Measurements from ENCODE around the gene ZC3H4.

Gene ZC3H4

DNA sequence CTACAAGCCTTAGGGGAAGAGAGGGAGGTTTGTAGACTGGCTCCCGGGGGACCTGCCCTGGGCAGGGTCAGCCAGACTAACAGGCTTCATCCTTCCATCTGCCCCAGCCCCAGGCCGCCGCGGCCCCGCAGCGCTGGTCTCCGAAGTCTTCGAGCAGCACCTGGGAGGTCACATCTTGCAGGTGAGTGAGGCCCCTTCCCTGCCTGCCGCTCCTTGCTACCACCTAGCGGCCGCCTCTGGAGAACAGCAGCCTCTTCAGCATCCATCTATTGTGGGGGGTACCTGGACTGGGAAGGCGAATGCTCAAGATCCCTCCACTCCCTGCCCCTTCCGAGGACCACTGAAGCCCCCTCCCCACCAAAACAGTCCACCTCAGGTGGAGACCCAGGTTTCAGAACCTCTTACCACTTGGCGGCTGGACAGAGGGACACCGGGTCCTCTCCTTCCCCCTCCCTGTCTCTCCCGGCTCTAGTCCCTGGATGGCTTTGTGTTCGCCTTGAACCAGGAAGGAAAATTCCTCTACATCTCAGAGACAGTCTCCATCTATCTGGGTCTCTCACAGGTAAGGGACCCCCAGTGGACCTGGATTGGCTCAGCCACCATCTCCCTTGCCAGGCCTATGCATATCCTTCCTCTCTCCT lies 81.3 kb downstream of the ZC3H4 start:
- Histone ChIP-seq H3K27me3 (ENCODE audit: insufficient read depth, low read length) (no peaks in the 10 kb centered on the region), H3K36me3 (ENCODE audit: insufficient read depth, low read length) (no peaks in the 10 kb centered on the region), H3K4me3 (ENCODE audit: low read depth, low read length) (no peak overlapping the region), H2AFZ (ENCODE audit: low read length, unreplicated experiment) (no peak overlapping the region), H3K4me1 (ENCODE audit: control insufficient read depth, insufficient read depth, low read length, unreplicated experiment) (peaks cover 11% of the 10 kb centered on the region), H3K79me2 (ENCODE audit: control insufficient read depth, insufficient read depth, low read length, unreplicated experiment) (no peaks in the 10 kb centered on the region), H3K27ac (ENCODE audit: low read depth, low read length) (no peak overlapping the region)

DNA sequence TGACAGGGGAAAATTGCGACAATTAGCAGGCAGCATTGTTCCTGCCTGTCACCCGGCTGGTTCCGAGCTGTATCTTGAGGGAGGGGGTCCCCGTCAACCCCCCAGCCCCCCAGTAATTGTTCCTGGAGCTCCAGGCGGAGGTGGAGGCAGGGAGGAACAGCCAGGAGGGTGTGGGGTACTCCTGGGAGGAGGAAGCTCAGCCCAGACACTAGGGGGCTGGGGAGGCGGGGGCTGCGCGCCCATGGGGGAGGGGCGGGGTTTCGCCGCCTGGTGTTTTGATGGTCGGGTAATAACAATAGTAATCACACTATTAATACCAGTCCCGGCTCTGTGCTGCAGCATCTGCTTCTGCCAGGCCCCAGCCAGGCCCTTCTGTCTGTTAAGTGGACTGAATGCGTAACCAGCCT lies 85.4 kb downstream of the ZC3H4 start:
- Histone ChIP-seq H3K27ac (ENCODE audit: low read depth, low read length) (no peak overlapping the region), H3K27me3 (ENCODE audit: insufficient read depth, low read length) (no peaks in the 10 kb centered on the region), H3K79me2 (ENCODE audit: control insufficient read depth, insufficient read depth, low read length, unreplicated experiment) (no peaks in the 10 kb centered on the region), H3K4me3 (ENCODE audit: low read depth, low read length) (no peak overlapping the region), H3K36me3 (ENCODE audit: insufficient read depth, low read length) (no peaks in the 10 kb centered on the region), H2AFZ (ENCODE audit: low read length, unreplicated experiment) (no peak overlapping the region), H3K4me1 (ENCODE audit: control insufficient read depth, insufficient read depth, low read length, unreplicated experiment) (no peaks in the 10 kb centered on the region)

DNA sequence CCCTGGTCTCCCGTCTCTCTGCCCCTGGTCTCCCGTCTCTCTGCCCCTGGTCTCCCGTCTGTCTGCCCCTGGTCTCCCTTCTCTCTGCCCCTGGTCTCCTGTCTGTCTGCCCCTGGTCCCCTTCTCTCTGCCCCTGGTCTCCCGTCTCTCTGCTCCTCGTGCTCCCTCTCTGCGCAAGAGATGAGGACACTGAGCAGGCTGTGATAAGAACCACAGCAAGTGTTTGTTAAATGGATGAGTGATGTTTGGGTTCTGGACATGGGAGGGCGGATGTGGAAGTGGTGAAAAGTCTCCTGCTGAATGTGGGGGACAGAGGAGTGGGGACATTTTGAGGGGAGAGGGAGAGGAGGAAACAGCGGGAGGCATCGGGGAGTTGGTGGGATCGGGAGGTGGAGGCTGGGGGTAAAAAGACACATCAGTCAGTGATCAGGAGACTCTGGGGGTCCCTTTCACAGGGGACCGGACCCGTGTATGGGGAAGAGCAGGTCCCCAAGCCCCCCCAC lies 85.9 kb downstream of the ZC3H4 start:
- no peaks in the 10 kb centered on the region for H3K27me3 ChIP-seq (ENCODE audit: insufficient read depth, low read length)

DNA sequence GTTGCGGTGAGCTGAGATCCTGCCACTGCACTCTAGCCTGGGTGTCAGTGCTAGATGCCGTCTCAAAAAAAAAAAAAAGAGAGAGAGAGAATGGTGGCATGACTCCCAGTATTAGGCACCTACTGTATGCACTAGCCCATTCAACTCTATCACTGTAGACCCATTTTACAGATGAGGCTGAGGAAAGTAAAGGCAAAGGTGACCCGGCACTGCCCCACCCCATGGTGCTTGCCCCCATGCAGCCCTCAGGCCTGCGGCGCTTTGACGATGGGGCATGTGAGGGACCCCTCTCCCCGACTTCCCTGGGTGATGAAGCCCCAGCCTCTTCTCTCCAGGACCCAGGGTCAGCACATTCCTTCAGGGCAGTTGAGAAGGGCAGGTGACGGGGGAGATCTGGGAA lies 86.7 kb downstream of the ZC3H4 start:
- Histone ChIP-seq H3K4me3 (ENCODE audit: low read depth, low read length) (no peak overlapping the region), H2AFZ (ENCODE audit: low read length, unreplicated experiment) (no peak overlapping the region), H3K27me3 (ENCODE audit: insufficient read depth, low read length) (no peaks in the 10 kb centered on the region), H3K27ac (ENCODE audit: low read depth, low read length) (no peak overlapping the region), H3K36me3 (ENCODE audit: insufficient read depth, low read length) (no peaks in the 10 kb centered on the region), H3K4me1 (ENCODE audit: control insufficient read depth, insufficient read depth, low read length, unreplicated experiment) (no peaks in the 10 kb centered on the region), H3K79me2 (ENCODE audit: control insufficient read depth, insufficient read depth, low read length, unreplicated experiment) (no peaks in the 10 kb centered on the region)

More for the DNA sequence above, 85.9 kb downstream of the ZC3H4 start:
- Histone ChIP-seq H3K4me3 (ENCODE audit: low read depth, low read length) (no peak overlapping the region), H2AFZ (ENCODE audit: low read length, unreplicated experiment) (no peak overlapping the region), H3K4me1 (ENCODE audit: control insufficient read depth, insufficient read depth, low read length, unreplicated experiment) (no peaks in the 10 kb centered on the region), H3K27ac (ENCODE audit: low read depth, low read length) (no peak overlapping the region), H3K79me2 (ENCODE audit: control insufficient read depth, insufficient read depth, low read length, unreplicated experiment) (no peaks in the 10 kb centered on the region), H3K36me3 (ENCODE audit: insufficient read depth, low read length) (no peaks in the 10 kb centered on the region)

DNA sequence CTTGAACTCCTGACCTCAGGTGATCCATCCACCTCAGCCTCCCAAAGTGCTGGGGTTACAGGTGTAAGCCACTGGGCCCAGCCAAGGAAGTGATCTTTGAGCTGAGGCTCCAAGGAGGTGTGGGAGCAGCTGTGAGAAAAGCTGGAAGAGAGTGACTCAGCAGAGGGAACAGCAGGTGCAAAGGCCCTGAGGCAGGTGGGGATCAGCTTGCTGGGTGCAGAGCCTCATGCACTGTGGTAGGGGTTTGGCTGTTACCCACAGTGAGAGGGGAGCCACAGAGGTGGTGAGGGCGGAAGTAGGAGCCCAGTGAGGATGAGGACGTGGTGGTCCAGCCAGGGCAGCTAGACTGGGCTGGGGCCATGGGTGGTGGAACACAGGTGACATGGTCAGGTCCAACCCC lies 87.4 kb downstream of the ZC3H4 start:
- Histone ChIP-seq H2AFZ (ENCODE audit: low read length, unreplicated experiment) (no peak overlapping the region), H3K27me3 (ENCODE audit: insufficient read depth, low read length) (no peaks in the 10 kb centered on the region), H3K27ac (ENCODE audit: low read depth, low read length) (no peak overlapping the region)

DNA sequence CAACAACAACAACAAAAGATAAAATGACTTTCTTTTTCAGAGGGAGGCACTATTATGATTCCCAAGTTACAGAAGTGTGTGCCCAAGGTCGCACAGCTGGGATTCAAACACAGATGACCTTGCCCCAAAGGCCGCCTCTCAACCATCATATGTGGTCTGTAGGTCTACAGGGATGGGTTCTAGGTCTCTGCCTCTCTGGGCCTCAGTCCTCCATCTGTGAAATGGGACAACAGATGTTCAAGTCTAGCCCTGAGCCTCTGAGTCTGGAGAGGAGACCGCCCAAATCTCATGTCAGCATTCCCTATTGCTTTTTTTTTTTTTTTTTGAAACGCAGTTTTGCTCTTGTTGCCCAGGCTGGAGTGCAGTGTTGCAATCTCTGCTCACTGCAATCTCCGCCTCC lies 89.1 kb downstream of the ZC3H4 start:
- H3K4me3 ChIP-seq (ENCODE audit: low read depth, low read length): no peak overlapping the region

More for the DNA sequence above, 87.4 kb downstream of the ZC3H4 start:
- H3K4me3 ChIP-seq (ENCODE audit: low read depth, low read length): no peak overlapping the region
- H3K4me1 ChIP-seq (ENCODE audit: control insufficient read depth, insufficient read depth, low read length, unreplicated experiment): peaks cover 3% of the 10 kb centered on the region
- H3K79me2 ChIP-seq (ENCODE audit: control insufficient read depth, insufficient read depth, low read length, unreplicated experiment): no peaks in the 10 kb centered on the region
- no peaks in the 10 kb centered on the region for H3K36me3 ChIP-seq (ENCODE audit: insufficient read depth, low read length)

DNA sequence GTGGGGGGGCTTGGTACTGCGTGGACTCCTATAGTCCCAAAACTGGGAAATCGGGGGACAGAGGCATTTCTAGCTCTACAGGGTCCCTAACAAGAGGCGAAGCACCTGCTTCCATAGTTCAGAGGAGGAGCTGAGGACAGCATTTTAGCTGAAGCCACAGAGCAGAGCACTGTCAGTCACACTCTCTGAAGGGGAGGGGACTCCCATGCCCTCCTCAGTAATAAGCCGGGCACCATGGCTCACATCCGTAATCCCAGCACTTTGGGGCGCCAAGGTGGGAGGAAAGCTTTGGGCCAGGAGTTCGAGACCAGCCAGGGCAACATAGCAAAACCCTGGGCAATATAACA lies 90.2 kb downstream of the ZC3H4 start:
- Histone ChIP-seq H2AFZ (ENCODE audit: low read length, unreplicated experiment) (no peak overlapping the region), H3K79me2 (ENCODE audit: control insufficient read depth, insufficient read depth, low read length, unreplicated experiment) (no peaks in the 10 kb centered on the region), H3K4me3 (ENCODE audit: low read depth, low read length) (no peak overlapping the region), H3K36me3 (ENCODE audit: insufficient read depth, low read length) (no peaks in the 10 kb centered on the region), H3K27me3 (ENCODE audit: insufficient read depth, low read length) (no peaks in the 10 kb centered on the region), H3K4me1 (ENCODE audit: control insufficient read depth, insufficient read depth, low read length, unreplicated experiment) (peaks cover 3% of the 10 kb centered on the region), H3K27ac (ENCODE audit: low read depth, low read length) (no peak overlapping the region)

More for the DNA sequence above, 89.1 kb downstream of the ZC3H4 start:
- Histone ChIP-seq H3K27me3 (ENCODE audit: insufficient read depth, low read length) (no peaks in the 10 kb centered on the region), H3K4me1 (ENCODE audit: control insufficient read depth, insufficient read depth, low read length, unreplicated experiment) (peaks cover 3% of the 10 kb centered on the region), H3K79me2 (ENCODE audit: control insufficient read depth, insufficient read depth, low read length, unreplicated experiment) (no peaks in the 10 kb centered on the region), H2AFZ (ENCODE audit: low read length, unreplicated experiment) (no peak overlapping the region), H3K36me3 (ENCODE audit: insufficient read depth, low read length) (no peaks in the 10 kb centered on the region), H3K27ac (ENCODE audit: low read depth, low read length) (no peak overlapping the region)

DNA sequence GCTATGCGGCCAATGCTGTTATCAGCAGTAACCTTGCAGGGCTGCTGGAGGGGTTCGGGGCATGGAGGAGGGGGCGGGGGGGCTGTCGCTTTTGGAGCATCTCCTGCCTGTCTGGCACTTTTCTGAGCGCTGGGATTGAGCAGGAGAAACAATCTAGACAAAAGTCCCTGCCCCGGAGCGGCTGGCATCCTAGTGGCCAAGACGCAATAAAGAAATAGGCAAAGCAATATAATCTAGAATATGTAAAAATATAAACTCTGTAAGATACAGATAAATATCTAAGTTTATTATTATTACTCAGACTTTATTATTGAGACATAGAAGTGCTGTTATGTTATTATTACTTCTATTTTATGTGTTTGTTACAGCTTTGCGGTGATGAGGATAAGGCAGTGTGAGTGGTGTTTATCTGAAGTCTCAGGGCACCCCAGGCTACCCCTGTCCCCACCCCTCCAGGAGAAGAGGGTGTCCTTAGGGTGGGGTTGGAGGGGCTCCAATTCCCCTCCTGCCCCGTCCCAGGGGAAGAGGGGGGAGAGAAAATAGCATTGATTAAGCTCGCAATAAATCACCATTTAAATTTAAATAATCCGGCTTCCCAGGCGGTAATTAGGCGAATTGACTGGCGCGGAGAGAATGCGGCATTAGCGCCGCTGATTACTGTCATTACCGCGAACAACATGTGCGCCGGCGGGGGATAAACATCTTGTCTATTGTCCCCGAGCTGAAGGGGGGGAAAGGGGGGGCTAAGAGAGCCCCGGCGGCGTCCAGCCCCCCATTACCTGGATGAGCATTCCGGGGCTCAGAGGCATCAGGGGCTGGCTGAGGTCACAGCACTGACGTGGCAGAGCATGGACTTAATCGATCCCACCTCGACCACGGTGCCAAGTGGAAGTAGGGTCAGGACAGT lies 90.8 kb downstream of the ZC3H4 start:
- Histone ChIP-seq H3K36me3 (ENCODE audit: insufficient read depth, low read length) (no peaks in the 10 kb centered on the region), H2AFZ (ENCODE audit: low read length, unreplicated experiment) (no peak overlapping the region), H3K79me2 (ENCODE audit: control insufficient read depth, insufficient read depth, low read length, unreplicated experiment) (no peaks in the 10 kb centered on the region), H3K4me1 (ENCODE audit: control insufficient read depth, insufficient read depth, low read length, unreplicated experiment) (peaks cover 3% of the 10 kb centered on the region), H3K27ac (ENCODE audit: low read depth, low read length) (no peak overlapping the region), H3K27me3 (ENCODE audit: insufficient read depth, low read length) (no peaks in the 10 kb centered on the region), H3K4me3 (ENCODE audit: low read depth, low read length) (no peak overlapping the region)

DNA sequence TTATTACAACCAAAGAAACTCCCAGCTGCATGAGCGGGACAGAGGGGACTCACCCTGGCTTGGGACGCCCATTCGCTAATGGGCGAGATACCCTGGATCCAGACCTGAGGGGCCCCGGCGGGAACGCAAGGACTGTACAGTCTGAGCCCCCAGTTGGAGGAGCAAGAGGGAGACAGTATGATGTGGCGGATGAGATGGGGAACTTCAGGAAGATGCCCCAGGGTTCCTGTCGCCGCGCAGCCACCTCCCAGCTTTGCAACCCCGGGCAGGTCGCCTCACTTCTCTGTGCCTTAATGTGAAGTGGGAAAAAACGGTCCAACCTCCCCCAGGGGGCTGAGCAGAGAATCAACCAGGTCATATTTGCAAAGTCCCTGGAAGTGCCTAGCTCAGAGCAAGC lies 91.4 kb downstream of the ZC3H4 start:
- Histone ChIP-seq H3K4me1 (ENCODE audit: control insufficient read depth, insufficient read depth, low read length, unreplicated experiment) (peaks cover 3% of the 10 kb centered on the region), H3K79me2 (ENCODE audit: control insufficient read depth, insufficient read depth, low read length, unreplicated experiment) (no peaks in the 10 kb centered on the region), H3K4me3 (ENCODE audit: low read depth, low read length) (no peak overlapping the region), H3K36me3 (ENCODE audit: insufficient read depth, low read length) (no peaks in the 10 kb centered on the region), H3K27me3 (ENCODE audit: insufficient read depth, low read length) (no peaks in the 10 kb centered on the region), H3K27ac (ENCODE audit: low read depth, low read length) (no peak overlapping the region), H2AFZ (ENCODE audit: low read length, unreplicated experiment) (no peak overlapping the region)

DNA sequence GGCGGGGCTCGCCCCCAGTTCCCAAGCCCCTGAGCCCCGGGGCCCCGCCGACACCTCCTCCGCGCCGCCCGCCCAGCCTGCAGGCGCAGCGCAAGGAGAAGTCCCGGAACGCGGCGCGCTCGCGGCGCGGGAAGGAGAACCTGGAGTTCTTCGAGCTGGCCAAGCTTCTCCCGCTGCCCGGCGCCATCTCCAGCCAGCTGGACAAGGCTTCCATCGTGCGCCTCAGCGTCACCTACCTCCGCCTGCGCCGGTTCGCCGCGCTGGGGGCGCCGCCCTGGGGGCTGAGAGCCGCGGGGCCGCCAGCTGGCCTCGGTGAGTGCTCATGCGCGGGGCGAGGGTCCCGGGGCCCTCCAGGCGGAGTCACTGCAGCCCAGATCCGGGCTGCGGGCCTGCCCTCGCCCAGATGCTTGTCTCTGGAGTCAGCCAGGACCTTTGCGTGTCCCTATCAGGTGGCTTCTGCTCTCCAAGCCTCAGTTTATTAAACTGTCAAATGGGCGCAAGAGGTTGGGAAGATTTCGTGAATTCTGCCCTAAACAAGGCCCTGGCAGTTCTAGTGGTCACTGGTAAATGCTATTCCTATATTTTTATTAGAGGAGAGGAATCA lies 91.9 kb downstream of the ZC3H4 start:
- H3K4me3 ChIP-seq (ENCODE audit: low read depth, low read length): peak overlapping the region; percentile 81
- H3K79me2 ChIP-seq (ENCODE audit: control insufficient read depth, insufficient read depth, low read length, unreplicated experiment): no peaks in the 10 kb centered on the region
- H3K27me3 ChIP-seq (ENCODE audit: insufficient read depth, low read length): no peaks in the 10 kb centered on the region
- no peaks in the 10 kb centered on the region for H3K36me3 ChIP-seq (ENCODE audit: insufficient read depth, low read length)
- H3K27ac ChIP-seq (ENCODE audit: low read depth, low read length): no peak overlapping the region
- no peak overlapping the region for H2AFZ ChIP-seq (ENCODE audit: low read length, unreplicated experiment)
- peaks cover 3% of the 10 kb centered on the region for H3K4me1 ChIP-seq (ENCODE audit: control insufficient read depth, insufficient read depth, low read length, unreplicated experiment)
